Measurements from ENCODE around the gene ZNHIT3.

ZNHIT3 gene

GRCh38 chr17:36509272-36509985, 22.9 kb downstream of the ZNHIT3 start:
- DNase-seq (ENCODE audit: low read depth in 1 of 2, low spot score in 1 of 2) = no peak

GRCh38 chr17:36510636-36511035, 24.2 kb downstream of the ZNHIT3 start:
- no peak for DNase-seq (ENCODE audit: low read depth in 1 of 2, low spot score in 1 of 2)

GRCh38 chr17:36511216-36511615, 24.7 kb downstream of the ZNHIT3 start:
- DNase-seq (ENCODE audit: low read depth in 1 of 2, low spot score in 1 of 2) = no peak

GRCh38 chr17:36512641-36513040, 26.2 kb downstream of the ZNHIT3 start:
- no peak for DNase-seq (ENCODE audit: low read depth in 1 of 2, low spot score in 1 of 2)

GRCh38 chr17:36514856-36515255, 28.4 kb downstream of the ZNHIT3 start:
- DNase-seq (ENCODE audit: low read depth in 1 of 2, low spot score in 1 of 2) = no peak

- no peak for DNase-seq (ENCODE audit: low read depth in 1 of 2, low spot score in 1 of 2)
Measured at GRCh38 chr17:36515837-36516236, 29.4 kb downstream of the ZNHIT3 start.

- DNase-seq (ENCODE audit: low read depth in 1 of 2, low spot score in 1 of 2) = no peak
Measured at GRCh38 chr17:36523113-36523512, 36.6 kb downstream of the ZNHIT3 start.

- no peak for DNase-seq (ENCODE audit: low read depth in 1 of 2, low spot score in 1 of 2)
Measured at GRCh38 chr17:36524428-36524876, 38.0 kb downstream of the ZNHIT3 start.

GRCh38 chr17:36525113-36525512, 38.6 kb downstream of the ZNHIT3 start:
- DNase-seq (ENCODE audit: low read depth in 1 of 2, low spot score in 1 of 2) = no peak

- no peak for DNase-seq (ENCODE audit: low read depth in 1 of 2, low spot score in 1 of 2)
Measured at GRCh38 chr17:36525888-36526287, 39.4 kb downstream of the ZNHIT3 start.

- no peak for DNase-seq (ENCODE audit: low read depth in 1 of 2, low spot score in 1 of 2)
Measured at GRCh38 chr17:36527621-36528250, 41.3 kb downstream of the ZNHIT3 start.

- no peak for DNase-seq (ENCODE audit: low read depth in 1 of 2, low spot score in 1 of 2)
Measured at GRCh38 chr17:36529121-36529520, 42.6 kb downstream of the ZNHIT3 start.

- DNase-seq (ENCODE audit: low read depth in 1 of 2, low spot score in 1 of 2) = no peak
Measured at GRCh38 chr17:36532435-36532975, 46.0 kb downstream of the ZNHIT3 start.

- DNase-seq (ENCODE audit: low read depth in 1 of 2, low spot score in 1 of 2) = peak; percentile 27 to 37
Measured at GRCh38 chr17:36533935-36534839, 47.7 kb downstream of the ZNHIT3 start.

GRCh38 chr17:36534840-36535668, 48.6 kb downstream of the ZNHIT3 start, which contains the start of the genes MYO19 and PIGW:
Gene MYO19, minus strand, starts transcription at chr17:36534868. Its CDS starts 2,330 bp downstream, at chr17:36532538.
Gene PIGW, plus strand, starts transcription at chr17:36534987. Its CDS starts 2,115 bp downstream, at chr17:36537102.
- peak; percentile 68 to 84 for DNase-seq (ENCODE audit: low read depth in 1 of 2, low spot score in 1 of 2)

GRCh38 chr17:36535669-36536081, 49.2 kb downstream of the ZNHIT3 start:
- no peak for DNase-seq (ENCODE audit: low read depth in 1 of 2, low spot score in 1 of 2)

GRCh38 chr17:36540696-36541095, 54.2 kb downstream of the ZNHIT3 start:
- no peak for DNase-seq (ENCODE audit: low read depth in 1 of 2, low spot score in 1 of 2)

GRCh38 chr17:36542755-36543154, 56.3 kb downstream of the ZNHIT3 start:
- no peak for DNase-seq (ENCODE audit: low read depth in 1 of 2, low spot score in 1 of 2)

- no peak for DNase-seq (ENCODE audit: low read depth in 1 of 2, low spot score in 1 of 2)
Measured at GRCh38 chr17:36544044-36544306, 57.5 kb downstream of the ZNHIT3 start.

GRCh38 chr17:36544307-36545076, 58.0 kb downstream of the ZNHIT3 start, which contains the start of gene GGNBP2:
Gene GGNBP2, plus strand, starts transcription at chr17:36544919. Its CDS starts 806 bp downstream, at chr17:36545725.
- peak; percentile 83 to 87 for DNase-seq (ENCODE audit: low read depth in 1 of 2, low spot score in 1 of 2)
